NCI-H2227 treated with DMSO at 0.1 percent for 48 hours (cell line): ENCODE measurements around the gene STXBP4.

Experiments
- DNase-seq: peaks from one replicate; lab custom pipeline; 2025; lab: John Stamatoyannopoulos, UW

Gene STXBP4

DNA sequence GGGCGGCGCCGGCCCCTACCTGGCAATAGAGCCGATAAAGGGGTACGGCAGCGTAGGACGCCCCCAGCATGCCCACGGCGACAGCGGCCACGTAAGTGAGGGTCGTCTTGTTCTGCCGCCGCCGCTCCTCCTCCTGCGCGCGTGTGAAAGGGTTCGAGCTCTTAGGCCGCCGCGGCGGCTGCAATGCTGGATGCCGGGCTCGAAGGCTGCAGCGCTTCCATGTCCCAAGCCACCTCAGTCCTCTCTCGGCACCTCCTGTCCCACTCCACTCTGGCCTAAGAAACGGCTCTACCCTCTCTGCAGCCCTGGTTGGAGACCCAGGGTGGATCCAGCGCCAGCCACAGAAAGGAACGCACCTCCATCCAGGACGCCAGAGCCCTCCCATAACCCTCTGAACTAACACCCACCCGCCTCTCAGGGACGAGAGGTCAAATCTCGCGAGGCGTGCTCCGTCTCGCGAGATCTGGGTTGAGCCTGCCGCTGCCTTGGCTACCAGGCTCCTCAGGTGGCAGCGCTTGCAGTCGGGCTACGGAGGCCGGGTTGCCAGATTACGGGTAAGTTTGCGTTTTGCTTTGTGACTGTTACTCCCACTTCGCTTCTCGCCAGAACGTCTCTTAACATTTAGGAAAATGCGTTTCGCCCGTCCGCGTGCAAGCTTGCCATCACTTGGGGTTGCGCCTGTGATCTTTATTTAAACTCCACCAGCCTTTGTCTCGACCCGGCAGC is at the start of gene STXBP4, which contains the start of gene COX11:
STXBP4 (plus strand) TSS at position 504 of the 726 bp plus-strand sequence. CDS start 17,455 bp downstream, outside the sequence.
COX11 (minus strand) TSS at position 393 of the 726 bp plus-strand sequence; CDS start at position 385, 8 bp downstream.
- peak; percentile 89 for DNase-seq

DNA sequence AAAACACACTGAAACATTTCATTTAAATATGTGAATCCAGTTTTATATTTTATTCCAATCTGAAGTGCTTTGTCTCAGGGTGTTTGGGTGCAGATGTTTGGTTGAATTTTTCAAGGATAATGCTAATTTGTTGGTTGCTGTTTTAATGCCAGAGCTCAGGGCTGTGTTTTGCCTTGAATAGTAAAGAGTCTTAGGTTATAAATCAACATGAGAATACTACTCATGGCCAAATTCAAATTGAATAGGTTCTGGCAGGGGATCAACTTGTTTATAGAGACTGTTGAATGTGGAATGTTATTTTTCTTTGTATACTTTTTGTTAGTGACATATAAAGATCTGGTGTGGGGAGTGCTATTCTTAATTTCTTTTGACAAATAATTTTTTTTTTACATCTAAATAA is 49.1 kb upstream of the STXBP4 start:
- DNase-seq, result no peak

GRCh38 chr17:54920819-54921218 is 47.7 kb upstream of the STXBP4 start:
- no peak for DNase-seq

- no peak for DNase-seq
Measured at GRCh38 chr17:54924405-54924804, 44.2 kb upstream of the STXBP4 start.

- DNase-seq, result no peak
Measured at GRCh38 chr17:54927525-54927924, 41.0 kb upstream of the STXBP4 start.

DNA sequence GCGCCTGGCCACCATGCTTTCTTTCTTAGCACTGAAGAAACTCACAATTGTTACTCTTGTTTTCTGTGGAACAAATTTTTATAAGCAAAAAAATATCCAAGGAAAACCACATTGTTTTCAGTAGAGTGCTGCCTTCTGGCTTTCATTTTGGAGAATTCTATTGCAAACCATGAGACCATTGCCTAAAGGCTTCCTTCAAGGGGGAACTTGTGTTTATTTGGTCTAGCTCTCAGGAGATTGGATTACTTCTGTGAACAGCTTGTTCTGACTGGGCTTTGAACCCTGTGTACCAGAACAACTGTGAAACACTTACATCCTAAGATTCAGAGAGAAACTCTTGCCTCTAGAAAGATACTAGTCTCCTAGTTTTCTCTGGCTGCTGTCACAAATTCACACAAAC is 35.9 kb upstream of the STXBP4 start:
- DNase-seq, result no peak

GRCh38 chr17:54933921-54934320 is 34.6 kb upstream of the STXBP4 start:
- no peak for DNase-seq

DNA sequence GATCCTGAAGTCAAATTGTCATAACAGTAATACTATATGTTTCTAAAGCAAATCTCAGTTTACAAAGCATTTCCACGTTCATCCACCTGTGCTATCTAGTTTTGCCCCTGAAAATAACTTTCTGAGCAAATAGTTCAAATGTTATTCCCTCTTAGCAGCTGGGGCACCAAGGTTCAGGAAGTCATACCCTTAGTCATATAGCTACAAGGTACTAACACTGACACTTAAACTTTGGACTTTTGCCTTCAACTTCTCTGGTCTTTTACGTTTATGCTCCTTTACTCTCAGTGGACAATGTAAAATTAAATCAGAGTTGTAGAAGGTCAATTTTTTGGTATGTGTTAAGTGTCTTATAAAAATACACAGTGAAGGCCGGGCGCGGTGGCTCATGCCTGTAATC is 33.1 kb upstream of the STXBP4 start:
- DNase-seq, result no peak

DNA sequence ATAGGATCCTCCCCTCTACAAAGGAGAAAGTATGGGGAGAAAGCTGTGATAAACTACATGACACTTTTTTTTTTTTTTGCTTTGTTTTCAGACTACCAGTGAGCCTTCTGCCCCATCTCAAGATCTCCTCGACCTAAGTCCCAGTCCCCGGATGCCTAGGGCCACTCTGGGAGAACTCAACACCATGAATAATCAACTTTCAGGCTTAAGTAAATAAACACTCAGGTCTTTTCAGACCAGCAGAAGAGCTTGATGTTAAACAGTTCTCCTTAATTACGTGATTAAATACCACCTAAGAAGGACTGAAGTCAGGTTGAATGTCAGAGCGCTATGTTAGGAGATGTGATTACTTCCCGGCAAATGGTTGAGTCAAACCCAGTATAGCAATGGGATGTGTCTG is 31.5 kb upstream of the STXBP4 start:
- DNase-seq, result no peak

DNA sequence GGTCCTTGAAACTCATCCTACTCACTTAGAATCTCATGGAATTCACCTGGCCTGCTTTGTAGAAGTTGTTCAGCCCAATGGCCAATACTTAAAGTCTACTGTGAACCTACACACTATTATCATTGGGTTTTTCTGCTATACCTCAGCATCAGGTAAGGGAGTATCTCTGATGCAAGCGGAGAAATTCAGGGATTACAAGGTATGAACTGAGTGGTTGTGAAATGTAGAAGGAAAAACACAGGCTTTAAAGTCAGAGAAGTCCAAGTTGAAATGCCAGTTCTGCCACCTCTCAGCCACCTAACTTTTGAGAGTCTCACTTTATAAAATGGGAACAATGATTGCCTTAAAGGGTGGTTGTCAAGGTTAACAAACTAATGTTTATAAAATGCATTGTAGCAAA is 31.1 kb upstream of the STXBP4 start:
- no peak for DNase-seq

DNA sequence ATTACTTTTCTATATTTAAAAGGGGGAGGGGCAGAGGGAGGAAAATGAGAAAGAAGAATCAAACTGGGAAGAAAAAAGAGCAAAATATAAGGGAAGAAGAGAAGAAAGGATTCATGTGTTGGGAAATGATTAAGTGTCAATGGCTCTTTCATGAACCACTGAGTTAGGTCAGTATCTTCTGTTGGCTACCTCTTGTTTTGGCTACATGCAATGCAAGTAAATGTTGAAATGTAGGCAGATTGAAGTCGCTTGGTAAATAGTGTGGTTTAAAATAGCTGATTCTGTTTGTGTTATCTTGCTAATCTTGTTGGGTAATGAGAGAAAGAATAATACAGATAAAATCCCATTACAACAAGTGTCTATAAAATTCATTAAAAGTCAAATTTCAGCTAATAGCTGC is 27.3 kb upstream of the STXBP4 start:
- DNase-seq, result no peak

DNA sequence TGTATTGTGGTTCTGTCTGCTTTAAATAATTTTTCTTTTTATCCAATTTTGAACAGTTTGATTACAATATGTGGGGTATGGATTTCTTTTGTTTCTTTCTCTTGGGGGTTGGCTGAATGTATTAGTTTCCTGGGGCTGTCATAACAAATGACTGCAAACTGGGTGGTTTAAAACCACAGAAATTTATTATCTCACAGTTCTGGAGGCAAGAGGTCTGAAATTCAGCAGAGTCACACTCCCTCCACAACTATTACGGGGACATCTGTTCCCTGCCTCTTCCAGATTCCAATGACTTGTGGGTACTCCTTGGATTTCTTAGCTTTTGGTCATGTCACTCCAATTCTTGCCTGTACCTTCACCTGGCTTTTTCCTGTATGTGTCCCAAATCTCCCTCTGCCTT is 23.8 kb upstream of the STXBP4 start:
- DNase-seq, result no peak

GRCh38 chr17:54945231-54945630 is 23.3 kb upstream of the STXBP4 start:
- DNase-seq, result no peak

GRCh38 chr17:54945671-54946070 is 22.9 kb upstream of the STXBP4 start:
- DNase-seq, result no peak

GRCh38 chr17:54947396-54947795 is 21.2 kb upstream of the STXBP4 start:
- DNase-seq, result no peak

- no peak for DNase-seq
Measured at GRCh38 chr17:54948380-54948779, 20.2 kb upstream of the STXBP4 start.

DNA sequence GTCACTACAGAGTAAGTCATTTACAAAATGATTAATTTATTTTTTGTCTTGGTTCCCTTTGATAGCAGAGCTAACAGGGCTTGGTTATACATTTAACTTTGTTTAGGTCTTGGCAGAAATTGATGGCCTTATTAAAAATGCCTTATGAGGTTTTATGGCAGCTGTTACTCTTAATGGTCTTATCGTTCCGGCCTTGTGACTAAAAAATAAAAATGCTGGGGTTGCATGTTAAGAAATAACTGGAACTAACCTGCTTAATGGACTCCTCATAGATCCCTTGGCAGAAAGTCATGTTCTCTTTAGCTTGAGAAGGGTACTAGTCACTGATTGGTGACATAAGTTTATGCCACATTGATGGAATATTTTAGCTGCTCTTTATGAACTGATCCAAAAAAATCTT is 18.4 kb upstream of the STXBP4 start:
- no peak for DNase-seq

GRCh38 chr17:54951286-54951685 is 17.3 kb upstream of the STXBP4 start:
- no peak for DNase-seq

DNA sequence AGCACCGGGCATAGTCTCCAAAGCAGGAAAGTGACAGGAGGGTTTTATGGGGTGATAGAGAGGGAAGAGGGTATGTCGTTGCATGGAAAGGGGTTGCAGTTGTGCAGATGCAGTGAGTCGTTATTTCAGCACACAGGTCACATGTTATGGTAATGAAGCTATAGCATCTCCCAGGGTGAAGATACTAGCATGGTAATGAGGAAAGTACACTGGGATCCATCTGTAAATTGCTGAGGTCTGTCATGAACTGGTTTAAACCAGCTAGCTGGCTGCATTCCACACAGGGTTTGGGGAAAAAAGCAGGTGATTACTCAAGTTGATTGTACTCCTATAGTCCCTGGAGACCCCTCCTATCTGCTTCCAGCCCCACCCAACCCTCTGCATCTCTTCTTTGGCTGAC is 11.8 kb upstream of the STXBP4 start:
- no peak for DNase-seq

- DNase-seq, result no peak
Measured at GRCh38 chr17:54967621-54968261, 824 bp upstream of the STXBP4 start.

- no peak for DNase-seq
Measured at GRCh38 chr17:54968988-54969332, 395 bp downstream of the STXBP4 start.

DNA sequence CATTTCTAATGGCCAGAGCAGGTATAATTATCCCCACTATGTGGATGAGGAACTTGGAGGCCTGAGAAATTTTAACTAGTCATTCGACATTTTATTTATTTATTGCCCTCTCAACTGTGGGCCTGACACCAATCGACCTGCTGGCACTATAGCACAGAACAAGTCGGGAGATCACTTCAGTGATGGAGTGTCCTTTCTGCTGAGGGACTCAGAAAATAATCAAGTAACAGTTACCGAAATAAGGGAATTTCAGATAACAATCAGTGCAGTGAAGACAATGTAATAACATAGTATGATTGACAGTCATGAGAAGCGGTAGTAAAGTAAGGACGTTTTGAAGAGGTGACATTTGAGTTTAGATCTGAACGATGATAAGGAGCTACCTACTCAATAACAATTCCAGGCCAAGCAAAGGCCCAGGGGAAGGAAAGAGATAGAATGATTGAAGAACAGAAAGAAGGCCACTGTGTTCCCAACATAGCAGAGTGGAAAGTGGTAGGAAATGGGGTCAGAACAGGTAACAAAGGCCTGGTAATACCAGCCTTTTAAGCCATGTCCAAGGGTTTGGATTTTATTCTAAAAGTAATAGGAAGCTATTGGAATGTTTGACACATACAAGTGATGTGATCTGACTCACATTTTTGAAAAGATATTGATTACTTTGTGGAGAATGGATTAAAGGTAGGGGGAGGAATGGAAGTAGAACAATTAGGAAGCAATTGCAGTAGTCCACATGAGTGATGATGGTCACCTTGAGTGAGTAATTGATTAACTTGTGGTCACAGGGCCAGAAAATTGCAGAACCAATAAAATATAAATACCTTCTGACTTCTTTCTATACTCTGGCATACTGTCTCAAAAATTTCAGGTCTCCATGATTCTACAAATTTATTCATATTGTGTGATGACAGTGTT is 1.4 kb downstream of the STXBP4 start:
- no peak for DNase-seq

DNA sequence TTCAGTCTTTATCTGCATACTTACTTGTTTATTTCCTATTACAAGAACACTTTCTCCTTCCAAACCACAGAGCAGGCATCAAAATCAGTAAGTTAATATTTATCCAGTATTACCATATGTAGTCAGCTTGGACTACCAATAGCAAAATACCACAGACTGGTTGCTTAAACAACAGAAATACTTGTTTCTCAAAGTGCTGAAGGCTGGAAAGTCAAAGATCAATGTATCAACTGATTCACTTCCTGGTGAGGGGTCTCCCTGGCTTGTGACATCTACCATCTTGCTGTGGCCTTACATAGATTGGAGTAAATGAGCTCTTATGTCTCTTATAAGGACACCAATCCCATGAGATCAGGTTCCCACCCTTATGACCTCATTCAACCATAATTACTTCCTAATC is 2.6 kb downstream of the STXBP4 start:
- DNase-seq, result no peak
